Gastroesophageal sphincter (tissue), 4 donors: ENCODE results near the gene RPTOR. TPM values are rescaled to one million over a fixed set of nuclear protein-coding genes. Genes with fewer than 3 reads are reported as not detected.

Experiments used
- ATAC-seq: fragments of 150-250 bp; one replicate; pipeline ENCODE4 v1.9.1; 2016; ENCODE audit warnings: mild to moderate bottlenecking, moderate library complexity
- H3K27ac ChIP-seq, 4 donors: fragments of 200-600 bp; sonication (generic) in 3 of 4; 1 replicate in 3 of 4; 2 replicates in 1 of 4; pipeline ENCODE4 v1.5.1; 2016 to 2019
- H3K27me3 ChIP-seq: fragments of 200-600 bp; sonication (generic); one replicate; pipeline ENCODE4 v1.5.1; 2019
- H3K36me3 ChIP-seq, 2 donors: fragments of 200-600 bp; sonication (generic); one replicate each; pipeline ENCODE4 v1.5.1; 2019; ENCODE audit warnings: control low read depth in 1 of 2
- H3K4me1 ChIP-seq, 3 donors: fragments of 200-600 bp; sonication (generic); 1 replicate in 2 of 3; 2 replicates in 1 of 3; pipeline ENCODE4 v1.5.1; 2016 to 2019; ENCODE audit warnings: control low read depth in 2 of 3
- H3K4me3 ChIP-seq, 2 donors: fragments of 200-600 bp; sonication (generic); one replicate each; pipeline ENCODE4 v1.5.1; 2019; ENCODE audit warnings: mild to moderate bottlenecking in 1 of 2, moderate library complexity in 1 of 2
- H3K9me3 ChIP-seq, 3 donors: fragments of 200-600 bp; sonication (generic); one replicate each; pipeline ENCODE4 v1.5.1; 2017 to 2019; ENCODE audit warnings: control low read depth in 2 of 3
- EP300 ChIP-seq: sonication (generic); formaldehyde crosslinking; IDR thresholded peaks from one replicate; pipeline ENCODE4 v1.6.1; 2017; ENCODE audit warnings: antibody characterized with exemption, mild to moderate bottlenecking
- POLR2A ChIP-seq, 2 donors: fragments of 450-650 bp; IDR thresholded peaks; one replicate each; pipeline ENCODE4 v1.6.1; 2017; ENCODE audit warnings: antibody characterized with exemption in 2 of 2, mild to moderate bottlenecking in 2 of 2, moderate library complexity in 1 of 2
- POLR2AphosphoS5 ChIP-seq: sonication (generic); formaldehyde crosslinking; IDR thresholded peaks from one replicate; pipeline ENCODE4 v1.6.1; 2017; ENCODE audit warnings: antibody characterized with exemption
- WGBS, 2 donors: methylation state at CpG; one replicate each; pipeline ENCODE4 v1.1.5; 2018; ENCODE audit warnings: low coverage in 1 of 2; 5-methylcytosine and 5-hydroxymethylcytosine counted together
- total RNA-seq, 4 donors: library from RNA; depleted of rRNA; stranded (reverse); fragments of >200 nt; gene quantifications; one replicate each; pipeline ENCODE4 v1.1.0, GENCODE V29; 2016
- TF ChIP-seq, protein P1 (sequence below), 4 experiments: fragments of 200-600 bp in 2 of 4; fragments of 450-650 bp in 2 of 4; sonication (generic) in 1 of 4; IDR thresholded peaks; one replicate each; pipeline ENCODE4 v1.5.1; 2017 to 2019; ENCODE audit warnings: antibody characterized with exemption in 4 of 4, mild to moderate bottlenecking in 2 of 4, moderate library complexity in 2 of 4

Gene RPTOR
- total RNA-seq, 4 donors from 2014 or later, result 25.7 to 56.8 (median 39.7) TPM

DNA sequence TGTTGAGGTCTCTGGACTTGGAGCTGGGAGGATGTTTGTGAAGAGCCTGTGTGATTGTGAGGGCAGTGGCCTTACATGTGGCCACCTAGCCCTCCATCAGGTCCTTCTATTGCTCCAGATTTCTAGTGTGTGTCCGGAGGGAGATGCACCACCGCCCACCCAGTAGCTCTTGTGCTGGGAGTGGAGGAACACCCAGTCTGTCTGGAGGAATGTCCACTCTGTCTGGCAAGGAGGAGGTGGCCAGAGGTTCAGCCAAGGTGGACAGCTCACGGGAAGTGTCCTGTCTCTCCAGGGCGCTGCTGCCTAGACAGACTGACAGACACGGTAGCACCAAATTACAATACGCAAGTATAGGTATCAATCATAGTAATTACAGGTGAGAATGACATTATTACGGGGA is 10.6 kb downstream of the RPTOR start:
- Histone ChIP-seq H3K36me3 (peaks cover 0 to 21% of the 10 kb centered on the region in 2 donors), H3K4me3 (no peak overlapping the region), H3K9me3 (no peaks in the 10 kb centered on the region), H3K4me1 (no peaks in the 10 kb centered on the region), H3K27ac (no peak overlapping the region), H3K27me3 (no peaks in the 10 kb centered on the region)
- 91 to 96% methylated on average over 3 to 7 of the region's 7 CpGs for WGBS, 2 donors
- ATAC-seq, result no peak
- TF ChIP-seq POLR2A (IDR thresholded peaks at IDR 0.05), result no peak
- TF ChIP-seq EP300, result no peak
- TF ChIP-seq, protein P1, sequence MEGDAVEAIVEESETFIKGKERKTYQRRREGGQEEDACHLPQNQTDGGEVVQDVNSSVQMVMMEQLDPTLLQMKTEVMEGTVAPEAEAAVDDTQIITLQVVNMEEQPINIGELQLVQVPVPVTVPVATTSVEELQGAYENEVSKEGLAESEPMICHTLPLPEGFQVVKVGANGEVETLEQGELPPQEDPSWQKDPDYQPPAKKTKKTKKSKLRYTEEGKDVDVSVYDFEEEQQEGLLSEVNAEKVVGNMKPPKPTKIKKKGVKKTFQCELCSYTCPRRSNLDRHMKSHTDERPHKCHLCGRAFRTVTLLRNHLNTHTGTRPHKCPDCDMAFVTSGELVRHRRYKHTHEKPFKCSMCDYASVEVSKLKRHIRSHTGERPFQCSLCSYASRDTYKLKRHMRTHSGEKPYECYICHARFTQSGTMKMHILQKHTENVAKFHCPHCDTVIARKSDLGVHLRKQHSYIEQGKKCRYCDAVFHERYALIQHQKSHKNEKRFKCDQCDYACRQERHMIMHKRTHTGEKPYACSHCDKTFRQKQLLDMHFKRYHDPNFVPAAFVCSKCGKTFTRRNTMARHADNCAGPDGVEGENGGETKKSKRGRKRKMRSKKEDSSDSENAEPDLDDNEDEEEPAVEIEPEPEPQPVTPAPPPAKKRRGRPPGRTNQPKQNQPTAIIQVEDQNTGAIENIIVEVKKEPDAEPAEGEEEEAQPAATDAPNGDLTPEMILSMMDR (IDR thresholded peaks at IDR 0.05), result no peak
- TF ChIP-seq POLR2AphosphoS5, result no peak

DNA sequence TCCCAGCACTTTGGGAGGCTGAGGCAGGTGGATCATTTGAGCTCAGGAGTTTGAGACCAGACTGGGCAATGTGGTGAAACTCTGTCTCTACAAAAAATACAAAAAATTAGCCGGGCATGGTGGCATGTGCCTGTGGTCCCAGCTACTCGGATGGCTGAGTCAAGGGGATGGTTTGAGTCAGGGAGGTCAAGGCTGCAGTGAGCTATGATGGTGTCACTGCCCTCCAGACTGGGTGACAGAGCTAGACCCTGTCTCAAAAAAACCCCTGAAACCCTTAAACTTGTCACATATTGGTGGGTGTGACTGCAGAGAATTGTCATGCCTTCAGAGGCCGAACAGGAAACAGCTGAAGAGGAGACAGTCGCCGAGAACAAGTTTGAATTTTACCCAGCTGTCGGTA is 13.4 kb downstream of the RPTOR start:
- ATAC-seq, result no peak
- no peaks in the 10 kb centered on the region for H3K4me1 ChIP-seq
- TF ChIP-seq POLR2A (IDR thresholded peaks at IDR 0.05), result no peak
- no peak for TF ChIP-seq EP300
- no peak for TF ChIP-seq POLR2AphosphoS5
- TF ChIP-seq, protein P1 (IDR thresholded peaks at IDR 0.05), result no peak
- H3K4me3 ChIP-seq, result no peak overlapping the region
- H3K27me3 ChIP-seq, result no peaks in the 10 kb centered on the region
- no peak overlapping the region for H3K27ac ChIP-seq
- 76 to 91% methylated on average over 6 of the region's 6 CpGs for WGBS, 2 donors
- peaks cover 0 to 21% of the 10 kb centered on the region in 2 donors for H3K36me3 ChIP-seq
- H3K9me3 ChIP-seq, result no peaks in the 10 kb centered on the region

DNA sequence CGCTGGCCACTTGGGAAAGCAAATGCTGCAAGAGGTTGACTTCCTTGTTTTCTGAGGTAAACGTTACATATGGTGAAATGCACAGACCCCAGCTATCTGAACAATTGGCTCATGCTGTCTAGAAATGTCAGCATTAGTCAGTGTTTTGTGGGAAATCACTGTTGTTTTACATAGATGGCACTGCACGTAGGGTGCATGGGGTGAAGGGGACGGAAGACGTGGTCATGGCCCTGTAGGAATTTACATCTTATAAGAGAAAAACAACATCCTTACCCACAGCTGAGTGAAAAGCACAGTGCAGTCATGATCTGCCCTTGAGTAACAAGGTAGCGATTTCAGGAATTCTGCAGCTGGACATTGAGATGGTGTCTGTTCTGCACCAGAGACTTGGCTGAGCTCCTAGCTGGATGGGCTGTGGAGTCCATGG is 15.2 kb downstream of the RPTOR start:
- Histone ChIP-seq H3K27ac (no peak overlapping the region), H3K27me3 (no peaks in the 10 kb centered on the region), H3K36me3 (peaks cover 0 to 21% of the 10 kb centered on the region in 2 donors), H3K4me3 (no peak overlapping the region), H3K4me1 (no peaks in the 10 kb centered on the region), H3K9me3 (no peaks in the 10 kb centered on the region)
- ATAC-seq, result no peak
- 66 to 76% methylated on average over 3 to 6 of the region's 6 CpGs for WGBS, 2 donors
- TF ChIP-seq POLR2AphosphoS5, result no peak
- TF ChIP-seq, protein P1 (IDR thresholded peaks at IDR 0.05), result no peak
- TF ChIP-seq POLR2A (IDR thresholded peaks at IDR 0.05), result no peak
- TF ChIP-seq EP300, result no peak

DNA sequence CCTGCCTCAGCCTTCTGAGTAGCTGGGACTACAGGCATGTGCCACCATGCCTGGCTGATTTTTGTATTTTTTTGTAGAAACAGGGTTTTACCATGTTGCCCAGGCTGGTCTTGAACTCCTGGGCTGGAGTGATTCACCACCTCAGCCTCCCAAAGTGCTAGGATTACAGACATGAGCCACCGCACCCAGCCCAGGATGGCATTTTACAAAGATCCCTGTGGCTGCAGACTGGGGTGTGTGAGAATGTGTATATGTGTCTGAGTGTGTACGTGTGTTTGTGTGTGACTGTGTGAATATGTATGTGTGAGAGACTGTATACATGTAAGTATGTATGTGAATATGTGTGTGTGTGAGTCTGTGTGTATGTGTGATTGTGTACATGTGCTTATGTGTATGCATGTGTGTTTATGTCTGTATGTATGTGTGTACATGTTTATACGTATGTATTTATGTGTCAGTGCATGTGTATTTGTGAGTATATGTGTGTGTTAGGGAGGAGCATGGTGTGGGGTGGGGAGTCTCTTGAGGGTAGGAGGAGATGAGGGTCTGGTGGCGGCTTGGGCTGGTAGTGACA is 17.0 kb downstream of the RPTOR start:
- no peaks in the 10 kb centered on the region for H3K9me3 ChIP-seq
- no peaks in the 10 kb centered on the region for H3K4me1 ChIP-seq
- peaks cover 0 to 12% of the 10 kb centered on the region in 2 donors for H3K36me3 ChIP-seq
- no peaks in the 10 kb centered on the region for H3K27me3 ChIP-seq
- H3K27ac ChIP-seq, result no peak overlapping the region
- TF ChIP-seq, protein P1 (IDR thresholded peaks at IDR 0.05), result no peak
- TF ChIP-seq EP300, result no peak
- no peak for TF ChIP-seq POLR2A (IDR thresholded peaks at IDR 0.05)
- TF ChIP-seq POLR2AphosphoS5, result no peak
- no peak overlapping the region for H3K4me3 ChIP-seq
- WGBS, 2 donors, result 97 to 100% methylated on average over 2 to 3 of the region's 4 CpGs
- no peak for ATAC-seq

DNA sequence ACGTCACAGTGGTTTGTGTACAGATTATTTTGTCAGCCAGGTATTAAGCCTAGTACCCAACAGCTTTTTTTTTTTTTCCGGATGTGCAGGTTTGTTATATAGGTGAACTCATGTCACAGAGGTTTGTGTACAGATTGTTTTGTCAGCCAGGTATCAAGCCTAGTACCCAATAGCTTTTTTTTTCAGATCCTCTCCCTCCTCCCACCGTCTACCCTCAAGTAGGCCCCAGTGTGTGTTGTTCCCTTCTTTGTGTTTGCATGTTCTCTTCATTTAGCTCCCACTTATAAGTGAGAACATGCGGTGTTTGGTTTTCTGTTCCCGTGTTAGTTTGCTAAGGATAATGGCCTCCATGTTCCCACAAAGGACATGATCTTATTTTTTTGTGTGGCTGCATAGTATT is 19.9 kb downstream of the RPTOR start:
- Histone ChIP-seq H3K9me3 (no peaks in the 10 kb centered on the region), H3K27ac (no peak overlapping the region), H3K36me3 (peaks cover 0 to under 1% of the 10 kb centered on the region in 2 donors), H3K27me3 (no peaks in the 10 kb centered on the region), H3K4me1 (no peaks in the 10 kb centered on the region), H3K4me3 (no peak overlapping the region)
- WGBS, 2 donors, result 88 to 96% methylated on average over 3 to 5 of the region's 5 CpGs
- ATAC-seq, result no peak
- TF ChIP-seq, protein P1 (IDR thresholded peaks at IDR 0.05), result no peak
- TF ChIP-seq EP300, result no peak
- TF ChIP-seq POLR2A (IDR thresholded peaks at IDR 0.05), result no peak
- no peak for TF ChIP-seq POLR2AphosphoS5
